Inflammatory macrophage treated with lipopolysaccharide for 1 hour (primary cell): ENCODE results near the gene ALDH1B1.
A peak's percentile ranks its signal among the peaks of the same experiment; 100 is the strongest.

Experiments
- DNase-seq, 2 donors: peaks; one replicate each; pipeline ENCODE4 v3.0.0-alpha.2; 2020 to 2022

The ALDH1B1 gene

DNA sequence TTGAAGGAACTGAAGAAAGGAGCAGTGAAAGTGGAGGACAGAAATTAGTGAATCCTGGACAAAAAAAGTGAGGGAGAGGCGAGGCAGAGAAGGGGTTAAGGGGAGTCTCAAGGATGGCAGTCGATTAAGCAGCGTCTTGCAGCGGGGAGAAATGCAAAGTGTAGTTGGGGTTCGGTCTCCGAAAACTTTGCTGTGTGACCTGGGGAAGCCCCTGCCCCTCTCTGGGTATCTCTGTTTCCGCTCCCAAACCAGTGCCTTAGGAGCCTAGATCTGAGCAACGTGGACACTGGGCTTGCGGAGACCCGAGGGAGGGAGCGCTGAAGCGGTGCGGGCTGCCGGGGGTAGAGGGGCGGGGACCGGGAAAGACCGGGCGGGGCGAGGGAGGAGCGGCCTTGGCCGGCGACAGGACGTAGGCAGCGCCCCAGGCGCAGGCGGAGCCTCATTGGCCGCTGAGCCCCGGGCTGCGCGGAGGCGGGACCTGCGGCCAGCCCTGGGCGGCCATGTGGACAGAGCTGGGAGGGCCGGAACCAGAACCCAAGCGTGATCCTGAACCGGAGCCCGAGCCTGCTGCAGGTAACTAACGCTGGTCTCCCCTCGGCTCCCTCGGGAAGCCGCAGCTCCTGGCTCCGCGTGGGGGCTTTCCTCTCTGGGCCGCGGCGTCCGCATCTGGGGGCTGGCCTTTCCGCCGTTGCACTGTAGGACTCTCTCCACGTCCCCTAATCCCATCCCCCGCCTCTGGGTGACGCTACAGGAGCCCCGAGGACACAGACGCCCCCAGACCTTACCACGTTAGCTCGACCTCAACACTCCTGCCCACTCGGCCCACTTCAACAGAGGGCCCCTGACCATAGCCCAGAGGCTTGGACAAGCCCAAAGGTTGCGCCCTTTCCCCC lies at the start of gene ALDH1B1:
TSS of gene ALDH1B1 (plus strand) at position 468 of the 893 bp plus-strand sequence. CDS start 3,047 bp downstream, outside the sequence.
- peak; percentile 86 to 89 for DNase-seq

DNA sequence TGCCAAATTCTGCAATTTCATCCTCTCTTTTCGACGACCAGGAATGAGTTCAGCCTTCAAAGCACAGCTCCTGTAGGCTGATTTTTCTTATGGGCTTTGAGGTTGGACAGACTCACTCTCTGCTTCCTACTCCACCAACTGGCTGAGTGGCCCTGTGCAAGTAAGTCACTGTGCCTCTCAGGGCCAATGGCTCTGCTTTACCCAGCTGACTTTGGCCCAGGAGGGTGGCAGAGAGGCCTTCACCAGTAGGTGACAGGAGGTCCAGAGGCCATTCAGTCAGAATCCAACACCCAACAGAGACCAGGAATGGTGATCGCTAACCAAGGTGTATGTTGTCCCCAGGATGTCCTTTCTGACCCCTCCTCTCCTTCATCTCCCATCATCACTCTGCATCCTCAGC lies 49.5 kb upstream of the ALDH1B1 start:
- DNase-seq = no peak

DNA sequence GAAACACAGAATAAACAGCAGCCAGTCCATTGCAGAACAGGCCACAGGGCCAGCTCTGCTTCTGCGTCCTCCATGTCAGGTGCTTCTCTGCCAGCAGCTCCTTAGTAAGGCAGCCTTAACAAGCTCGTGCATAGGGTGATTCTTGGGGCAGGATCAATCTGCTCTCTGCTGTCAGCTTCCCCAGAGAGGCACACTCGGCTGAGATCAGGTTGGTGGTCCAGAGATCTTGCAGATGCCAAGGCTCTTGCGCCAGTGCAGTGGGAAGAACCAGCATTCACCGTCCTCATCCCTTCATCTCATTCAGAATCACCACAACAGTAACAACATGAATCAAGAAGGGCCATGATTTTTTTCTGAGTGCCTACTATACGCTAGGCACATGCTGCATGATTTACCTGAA lies 49.0 kb upstream of the ALDH1B1 start:
- DNase-seq = no peak

DNA sequence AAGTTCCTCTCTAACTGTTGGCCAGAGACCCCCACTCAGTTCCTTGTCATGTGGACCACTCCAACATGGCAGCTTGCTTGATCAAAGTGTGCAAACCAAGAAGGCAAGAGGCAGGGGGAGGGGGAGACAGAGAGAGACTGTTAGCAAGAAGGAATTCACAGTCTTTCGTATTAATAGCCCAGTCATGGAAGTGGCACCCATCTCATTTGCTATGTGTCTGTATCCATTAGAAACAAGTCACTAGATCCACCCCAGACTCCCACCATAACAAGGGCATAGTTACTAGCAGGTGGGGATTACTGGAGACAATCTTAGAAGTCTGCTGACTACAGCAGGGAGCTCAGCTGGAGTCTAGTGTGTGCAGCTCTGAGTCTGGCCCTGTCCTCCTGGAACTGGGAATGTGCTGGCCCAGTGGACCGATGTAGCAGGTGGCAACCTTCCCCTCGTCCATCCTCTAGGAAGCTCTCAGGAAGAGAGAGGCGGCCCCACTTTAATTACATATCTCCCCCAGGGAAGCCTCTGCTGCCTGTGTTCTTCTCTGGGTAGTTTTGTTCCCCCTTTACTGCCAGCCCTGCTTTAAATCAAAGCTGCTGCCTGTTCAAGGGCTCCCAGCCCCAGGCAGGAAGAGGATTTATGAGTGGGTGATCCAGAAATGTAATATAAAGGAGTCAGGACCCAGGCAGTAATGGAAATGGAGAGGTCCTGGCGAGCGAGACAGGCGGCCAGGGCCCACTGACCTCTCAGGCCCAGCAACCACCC lies 47.8 kb upstream of the ALDH1B1 start:
- no peak for DNase-seq

DNA sequence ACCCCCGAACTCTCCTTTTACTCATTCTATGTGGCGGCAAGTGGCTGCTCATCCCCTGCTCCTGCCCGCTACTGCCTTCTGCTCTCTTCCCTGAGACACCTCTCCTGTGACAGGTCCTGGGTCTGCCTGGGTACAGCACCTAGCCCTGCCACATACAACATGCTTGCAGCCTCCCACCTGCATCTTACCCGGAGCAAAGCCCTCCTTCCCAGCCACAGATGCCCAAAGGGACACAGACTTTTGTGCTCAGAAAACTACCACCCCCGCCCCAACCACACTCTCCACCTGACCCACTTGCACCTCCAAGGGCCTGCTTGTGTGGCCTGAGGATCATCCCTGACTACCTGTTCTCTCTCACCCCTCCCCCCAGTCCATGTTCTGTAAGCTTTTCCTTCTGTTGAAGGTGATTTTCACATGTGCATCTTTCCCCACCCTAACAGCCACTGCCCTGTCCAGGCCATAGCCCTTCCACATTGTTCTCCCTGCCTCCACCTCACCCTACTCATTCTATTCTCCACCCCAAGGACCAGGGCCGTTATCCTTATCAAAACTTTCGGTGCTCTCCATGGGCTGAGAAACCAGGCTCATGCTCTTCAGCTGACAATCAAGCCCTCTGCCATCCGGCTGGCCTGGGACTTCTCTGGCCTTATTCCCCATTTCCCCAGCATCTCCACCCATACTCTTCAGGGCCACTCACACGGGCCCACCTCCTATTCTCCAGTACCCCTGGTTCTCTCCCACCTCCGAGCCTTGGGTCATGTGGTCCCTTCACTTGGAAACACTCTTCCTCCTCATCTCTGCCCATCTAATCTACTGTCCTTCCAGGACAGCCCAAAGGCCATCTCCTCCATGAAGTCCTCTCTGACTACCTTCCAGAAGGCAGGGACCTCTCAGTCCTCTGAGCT lies 46.4 kb upstream of the ALDH1B1 start:
- DNase-seq = no peak

DNA sequence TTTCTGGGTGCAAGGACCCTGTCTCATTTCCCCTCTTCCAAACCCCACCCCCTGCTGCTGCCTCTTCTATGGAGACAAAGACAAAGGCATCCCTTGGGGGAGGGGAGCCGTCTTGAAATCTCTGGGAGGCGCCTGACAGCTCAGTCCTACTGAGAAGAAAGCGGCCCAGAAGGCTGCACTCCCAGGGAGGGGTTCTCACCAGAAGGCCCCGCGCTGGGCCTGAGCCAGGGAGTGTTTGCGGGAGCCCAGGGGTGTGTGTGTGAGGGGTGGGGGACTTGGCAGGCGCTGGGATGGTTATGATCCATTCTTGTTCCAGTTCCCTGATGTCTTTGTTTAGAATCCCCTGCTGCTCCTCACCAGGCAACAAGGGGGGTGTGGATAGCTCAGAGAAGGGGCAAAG lies 45.7 kb upstream of the ALDH1B1 start:
- no peak for DNase-seq

DNA sequence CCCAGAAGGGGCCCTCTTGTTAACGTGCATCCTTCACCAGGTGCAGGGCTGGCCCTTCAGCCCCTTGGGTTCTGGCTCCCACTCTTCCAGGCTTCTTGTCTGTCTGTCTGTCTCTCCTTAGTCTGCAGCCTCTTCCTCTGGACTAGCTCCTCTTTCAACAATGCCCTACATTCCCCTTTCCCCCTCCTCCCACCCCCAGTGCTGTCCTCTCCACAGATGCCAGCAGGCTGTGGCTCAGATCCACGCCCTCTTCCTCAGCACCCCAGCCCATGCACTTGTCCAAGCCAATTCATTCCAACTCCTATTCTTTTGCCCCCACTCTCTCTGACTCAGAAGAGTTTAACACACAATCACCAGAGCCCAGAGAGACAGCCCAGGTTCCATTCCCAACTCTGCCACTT lies 45.2 kb upstream of the ALDH1B1 start:
- no peak for DNase-seq

DNA sequence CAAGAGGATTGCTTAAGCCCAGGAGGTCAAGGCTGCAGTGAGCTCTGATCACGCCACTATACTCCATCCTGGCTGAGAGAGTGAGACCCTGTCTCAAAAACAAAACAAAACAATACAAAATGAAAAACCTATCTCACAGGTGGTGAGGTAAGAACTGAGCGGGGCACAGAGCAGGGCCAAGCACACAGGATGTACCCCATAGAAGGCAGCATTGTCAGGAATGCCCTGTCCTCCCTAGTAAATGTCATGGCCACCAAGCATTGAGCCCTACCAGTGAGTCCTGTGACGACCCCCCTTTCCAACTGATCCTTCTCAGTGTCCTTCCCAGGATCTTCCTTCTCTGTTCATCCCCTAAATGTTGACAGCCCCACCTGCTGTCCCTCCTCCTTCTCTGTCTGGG lies 44.6 kb upstream of the ALDH1B1 start:
- DNase-seq = no peak

DNA sequence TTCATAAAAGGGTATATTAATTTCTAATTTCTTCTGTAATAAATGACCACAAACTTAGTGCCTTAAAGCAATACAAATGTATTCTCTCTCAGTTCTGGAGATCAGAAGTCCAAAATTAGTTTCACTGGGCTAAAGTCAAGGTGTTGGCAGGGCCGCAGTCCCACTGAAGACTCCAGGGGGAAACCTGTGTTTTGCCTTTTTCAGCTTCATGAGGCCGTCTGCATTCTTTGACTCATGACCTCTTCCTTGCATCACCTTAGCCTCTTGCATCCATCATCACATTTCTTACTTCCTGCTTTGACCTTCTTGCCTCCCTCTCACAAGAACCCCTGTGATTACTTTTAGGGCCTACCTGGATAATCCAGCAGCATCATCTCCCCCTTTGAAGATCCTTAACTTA lies 42.0 kb upstream of the ALDH1B1 start:
- DNase-seq = no peak

DNA sequence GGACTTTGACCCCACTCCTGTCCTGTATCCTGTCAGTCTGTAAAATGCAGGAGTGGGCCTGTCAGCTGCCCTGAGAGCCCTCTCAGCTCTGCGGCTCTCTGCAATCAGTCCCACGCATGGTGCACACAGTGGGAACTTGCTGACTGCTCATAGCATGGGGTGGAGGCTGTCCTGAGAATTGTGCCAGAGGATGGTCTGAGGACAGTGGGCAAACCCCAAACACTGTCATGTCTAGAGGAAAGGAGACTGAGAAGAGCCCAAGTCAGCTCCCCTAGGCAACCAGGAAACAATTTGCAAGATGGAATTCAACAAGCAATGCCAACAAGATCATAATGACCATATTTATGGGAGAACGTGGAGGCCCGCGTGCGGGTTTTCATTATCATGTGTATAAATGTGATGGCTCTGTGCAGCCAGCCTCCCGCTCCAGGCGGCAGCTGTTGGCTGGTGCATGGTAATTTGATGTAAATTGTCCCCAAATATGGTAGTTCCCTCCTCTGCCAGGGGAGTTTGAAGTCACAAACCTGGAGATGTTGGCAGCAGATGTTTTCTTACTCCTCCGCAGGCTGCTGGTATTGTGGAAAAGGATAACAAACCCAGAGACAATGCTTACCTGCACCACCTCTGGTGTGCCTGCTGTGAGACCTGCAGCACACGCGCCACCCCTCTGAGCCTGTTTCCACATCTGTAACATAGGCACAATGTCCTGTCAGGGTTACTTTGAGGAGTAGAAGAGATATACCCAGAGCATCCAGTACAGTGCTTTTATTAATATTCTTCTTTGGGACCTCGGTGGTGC lies 39.8 kb upstream of the ALDH1B1 start:
- no peak for DNase-seq

DNA sequence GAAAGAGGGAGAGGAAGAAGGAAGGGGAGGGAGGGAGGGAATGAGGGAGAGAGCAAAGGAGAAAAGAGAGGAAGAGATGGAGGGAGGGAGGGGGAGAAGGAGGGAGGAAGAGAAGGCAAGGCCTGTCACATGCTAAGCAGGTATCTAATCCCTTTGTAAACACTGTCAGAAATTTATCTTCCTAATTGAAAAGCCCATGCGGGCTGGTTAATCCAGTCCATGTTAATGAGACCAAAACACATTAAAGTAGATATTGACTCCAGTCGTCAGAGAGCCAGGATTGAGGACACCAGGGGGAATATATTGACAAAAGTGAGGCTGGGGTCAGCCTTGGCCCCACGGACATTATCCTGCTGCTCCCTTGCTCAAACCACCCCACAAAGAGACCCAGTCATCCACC lies 37.4 kb upstream of the ALDH1B1 start:
- no peak for DNase-seq

DNA sequence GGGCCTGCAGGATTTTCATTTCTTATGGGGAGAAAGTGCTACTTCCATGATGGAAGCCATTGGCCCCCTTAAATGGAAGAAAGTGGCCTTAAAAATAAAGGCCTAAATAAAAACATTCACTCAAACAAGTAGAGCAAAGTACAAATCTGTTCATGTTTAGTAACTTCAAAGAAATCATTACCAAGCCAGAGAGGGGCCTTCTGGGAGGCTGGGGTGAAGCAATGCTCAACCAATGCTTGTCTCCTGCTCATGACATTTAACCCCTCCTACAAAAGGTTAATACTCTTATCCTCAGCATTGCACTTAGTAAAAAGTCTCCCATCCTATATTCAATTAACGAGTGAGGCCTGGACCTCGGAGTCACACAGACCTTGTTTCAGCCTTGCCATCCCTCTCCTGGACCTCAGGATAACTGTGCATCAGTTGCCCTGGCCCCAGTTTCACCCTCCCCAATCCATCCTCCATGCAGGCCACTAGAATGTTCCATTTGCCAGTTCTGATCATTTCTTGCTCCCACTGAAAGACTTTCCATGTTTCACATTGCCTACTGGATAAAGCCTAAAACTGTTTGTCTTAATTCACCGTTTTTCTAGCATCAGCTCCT lies 36.9 kb upstream of the ALDH1B1 start:
- DNase-seq = no peak

DNA sequence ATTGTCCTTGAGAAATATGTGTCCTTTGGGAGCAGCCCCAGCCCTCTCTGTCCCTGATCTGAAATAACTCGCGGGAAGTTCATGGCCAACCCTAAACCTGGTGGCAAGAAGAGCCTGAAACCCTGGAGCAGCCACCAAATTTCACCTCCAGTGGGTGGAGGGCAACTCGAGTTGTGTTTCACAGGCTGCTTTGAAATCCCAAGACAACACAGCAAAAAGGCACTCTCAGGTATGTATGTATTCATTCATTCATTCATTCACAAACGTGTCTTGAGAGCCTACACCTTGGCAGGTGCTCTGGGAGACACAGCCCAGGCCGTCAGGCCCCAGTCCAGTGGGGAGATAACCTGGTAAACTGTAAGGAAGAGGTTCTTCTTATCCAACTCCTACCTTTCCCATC lies 35.7 kb upstream of the ALDH1B1 start:
- DNase-seq = no peak

DNA sequence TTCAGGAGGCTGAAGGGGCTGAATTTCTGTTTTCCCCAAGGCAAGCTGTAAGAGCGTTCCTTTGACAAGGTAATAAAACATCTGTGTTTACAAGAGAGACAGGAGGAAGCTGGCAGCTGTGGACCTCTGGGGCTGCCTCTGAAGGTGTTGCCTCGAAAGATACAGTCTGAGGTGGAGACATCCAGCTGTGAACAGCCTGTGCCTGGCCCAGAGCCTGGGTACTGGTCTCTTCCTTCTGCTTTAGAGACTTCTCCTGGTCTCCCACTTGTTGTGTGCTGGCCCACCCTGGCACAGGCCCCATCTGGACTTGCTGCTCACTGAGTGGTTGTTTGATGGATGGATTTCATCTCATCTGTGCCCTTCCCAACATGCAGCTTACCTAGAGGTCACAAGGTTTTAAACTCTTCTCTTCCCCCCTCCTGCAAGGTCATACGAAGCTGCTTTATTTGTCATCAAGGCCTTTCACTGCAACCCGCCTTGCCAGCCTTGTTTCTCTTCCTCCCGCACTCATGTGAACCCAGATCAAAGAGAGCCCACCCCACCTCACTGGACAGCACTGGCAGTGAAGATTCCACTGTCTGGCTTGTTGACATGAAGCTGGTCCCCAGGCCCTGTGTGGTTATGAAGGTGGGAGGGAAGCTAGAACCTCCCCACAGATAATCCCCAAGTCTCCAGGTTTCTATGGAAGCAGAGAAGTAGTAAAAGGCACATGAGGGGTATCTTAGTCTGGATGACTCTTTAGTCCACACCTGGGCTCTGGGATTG lies 35.0 kb upstream of the ALDH1B1 start:
- no peak for DNase-seq

DNA sequence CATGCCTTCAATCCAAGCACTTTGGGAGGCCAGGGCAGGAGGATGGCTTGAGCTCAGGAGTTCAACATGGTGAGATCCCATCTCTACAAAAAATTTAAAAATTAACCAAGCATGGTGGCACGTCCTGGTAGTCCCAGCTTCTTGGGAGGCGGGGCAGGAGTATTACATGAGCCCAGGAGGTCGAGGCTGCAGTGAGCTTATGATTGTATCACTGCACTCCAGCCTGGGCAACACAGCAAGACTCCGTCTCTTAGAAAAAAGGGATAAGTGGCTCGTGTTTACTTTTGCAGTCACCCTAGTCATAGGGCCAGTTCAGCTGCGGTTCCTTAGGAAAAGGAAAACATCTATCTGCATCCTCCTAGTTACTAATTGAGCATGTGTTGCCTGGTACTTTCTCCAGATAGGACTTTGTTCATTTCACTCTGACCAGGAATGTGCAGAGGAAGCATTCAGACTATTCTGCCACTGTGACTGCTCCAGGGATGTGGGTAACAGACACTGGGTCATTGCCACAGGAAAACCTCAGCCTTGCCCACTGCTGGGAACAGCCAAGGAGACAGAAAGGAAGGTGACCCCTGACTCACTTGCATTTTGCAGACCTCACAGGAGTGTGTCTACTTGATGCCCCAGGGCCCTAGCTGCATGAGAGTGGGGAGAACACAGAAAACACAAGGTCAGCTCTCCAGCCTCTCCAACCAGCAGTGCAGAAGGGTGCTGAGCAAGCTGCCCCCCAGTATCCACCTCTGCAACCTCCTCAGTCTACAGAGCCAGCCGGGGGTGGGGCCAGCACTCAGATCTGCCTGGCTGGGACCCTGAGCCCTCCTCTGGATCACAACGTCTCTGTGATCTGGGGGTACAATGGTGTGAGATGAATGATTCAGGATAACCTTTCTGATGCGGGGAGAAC lies 33.9 kb upstream of the ALDH1B1 start:
- no peak for DNase-seq

DNA sequence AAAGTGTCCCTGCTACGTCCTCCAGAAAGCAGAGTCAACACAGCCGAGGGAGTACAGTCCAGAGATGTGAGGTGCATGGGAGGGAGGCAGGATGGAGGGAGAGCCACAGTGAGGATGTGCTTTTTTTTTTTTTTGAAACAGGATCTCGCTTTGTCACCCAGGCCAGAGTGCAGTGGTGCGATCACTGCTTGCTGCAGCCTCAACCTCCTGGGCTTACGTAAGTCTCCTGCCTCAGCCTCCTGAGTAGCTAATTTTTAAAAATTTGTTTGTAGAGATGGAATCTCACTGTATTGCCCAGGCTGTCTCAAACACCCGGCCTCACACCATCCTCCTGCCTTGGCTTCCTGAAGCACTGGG lies 33.2 kb upstream of the ALDH1B1 start:
- DNase-seq = no peak

DNA sequence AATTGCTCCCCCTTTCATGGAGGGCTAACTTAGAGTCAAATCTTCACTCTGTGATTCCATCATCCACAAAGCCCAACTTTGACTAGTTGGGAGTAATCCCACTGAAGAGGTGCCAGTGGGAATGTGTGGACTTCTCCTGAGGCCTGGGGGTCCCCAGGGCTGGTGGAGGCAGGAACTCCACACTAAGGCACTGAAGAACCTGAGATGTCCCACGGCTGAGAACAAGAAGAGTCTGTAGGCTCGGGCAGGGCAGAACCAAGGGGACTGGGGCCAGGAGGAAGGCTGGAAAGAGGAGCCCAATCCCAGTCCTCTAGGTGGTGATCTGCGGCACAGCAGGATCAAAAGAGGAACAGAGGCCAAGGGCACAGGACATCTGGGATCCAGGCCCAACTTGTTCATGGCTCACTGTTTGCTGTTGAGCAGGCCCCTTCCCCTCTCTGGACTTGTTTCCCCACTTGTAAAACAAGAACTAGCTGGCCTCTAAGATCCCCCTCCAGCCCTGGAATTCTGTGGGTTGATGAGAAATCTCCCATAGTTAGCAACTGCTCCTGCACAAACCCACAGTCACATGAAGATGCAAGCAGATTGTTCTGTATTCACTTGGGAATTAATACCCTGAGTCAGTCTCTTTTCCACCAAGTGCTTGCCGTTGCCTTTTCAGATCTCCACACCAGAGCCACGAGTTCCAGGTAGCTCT lies 32.7 kb upstream of the ALDH1B1 start:
- no peak for DNase-seq

DNA sequence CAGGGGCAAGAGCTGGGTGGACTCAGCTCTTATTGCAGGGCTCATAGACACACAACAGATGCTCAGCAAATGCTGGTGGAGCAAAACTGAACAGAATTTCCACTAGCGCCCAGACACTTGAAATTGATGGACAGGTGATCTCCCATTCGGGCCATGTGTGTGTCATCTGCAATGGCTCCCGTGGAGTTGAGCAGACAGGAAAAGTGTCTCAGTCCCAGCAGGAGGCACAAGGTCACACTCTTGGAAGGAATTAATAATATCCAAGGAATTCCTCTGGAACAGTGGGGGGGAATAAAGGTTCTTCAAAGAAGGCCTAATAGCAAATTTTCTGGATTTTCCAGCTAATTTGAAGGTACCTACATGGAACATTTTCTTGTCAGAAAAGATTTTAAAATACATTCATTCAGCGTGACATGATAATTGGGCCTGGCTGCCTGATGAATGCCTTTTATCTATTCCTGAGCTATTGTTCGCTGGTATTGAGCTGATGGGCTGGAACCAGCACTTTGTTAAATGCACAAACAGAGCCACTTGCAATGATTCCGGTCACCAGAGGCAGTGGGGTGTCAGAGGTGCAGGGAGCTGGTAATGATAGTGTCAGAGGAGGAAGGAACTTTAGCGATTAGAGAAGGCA lies 31.5 kb upstream of the ALDH1B1 start:
- DNase-seq = no peak

DNA sequence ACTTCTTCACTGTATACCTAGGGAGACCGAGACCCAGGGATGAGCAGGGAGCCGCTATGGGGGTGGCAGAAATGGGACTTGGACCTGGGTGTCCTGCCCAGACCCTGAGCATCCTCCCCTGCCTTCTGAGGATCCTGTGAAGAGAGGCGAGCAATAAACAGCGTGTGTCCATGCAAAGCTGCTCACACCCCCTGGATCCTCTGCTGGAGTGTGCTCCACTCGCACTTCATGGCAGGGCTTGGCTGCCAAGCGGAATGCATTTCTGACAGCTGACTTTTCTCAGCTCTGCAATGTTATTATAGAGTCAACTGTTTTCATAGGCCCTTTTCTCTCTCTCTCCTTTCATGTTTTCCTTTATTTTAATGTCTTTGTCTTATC lies 31.0 kb upstream of the ALDH1B1 start:
- no peak for DNase-seq
